Globus pallidus (tissue), 1 donor: ENCODE data around the gene KAZN.
"Not testable (repeated sequence)": the region's sequence is repeated elsewhere in the genome, so short reads cannot be mapped to it uniquely, and the experiment has no call there.

Source experiments
- DNase-seq: peaks from one replicate; pipeline ENCODE4 v3.0.0-alpha.2; 2015; ENCODE audit warnings: low spot score

KAZN gene

GRCh38 chr1:15038232-15039016 lies 439.9 kb downstream of the KAZN start:
- no peak for DNase-seq

- DNase-seq = no peak
Measured at GRCh38 chr1:15039017-15039648, 440.6 kb downstream of the KAZN start.

GRCh38 chr1:15039901-15040300 lies 441.4 kb downstream of the KAZN start:
- DNase-seq = no peak

DNA sequence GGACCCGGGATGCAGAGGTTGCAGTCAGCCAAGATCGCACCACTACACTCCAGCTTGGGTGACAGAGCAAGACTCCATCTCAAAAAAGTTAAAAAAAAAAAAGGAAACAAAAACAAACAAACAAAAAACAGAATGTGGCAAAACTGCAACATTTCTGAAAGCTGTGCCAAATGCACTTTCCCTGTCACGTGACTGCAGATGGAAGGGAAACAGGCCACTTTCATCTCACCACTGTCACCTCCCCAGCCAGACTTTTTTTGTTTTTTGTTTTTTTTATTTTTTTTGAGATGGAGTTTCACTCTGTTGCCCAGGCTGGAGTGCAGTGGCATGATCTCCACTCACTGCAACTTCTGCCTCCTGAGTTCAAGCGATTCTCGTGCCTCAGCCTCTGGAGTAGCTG lies 442.2 kb downstream of the KAZN start:
- DNase-seq = not testable (repeated sequence)

GRCh38 chr1:15042866-15043265 lies 444.4 kb downstream of the KAZN start:
- DNase-seq = peak; percentile 97

DNA sequence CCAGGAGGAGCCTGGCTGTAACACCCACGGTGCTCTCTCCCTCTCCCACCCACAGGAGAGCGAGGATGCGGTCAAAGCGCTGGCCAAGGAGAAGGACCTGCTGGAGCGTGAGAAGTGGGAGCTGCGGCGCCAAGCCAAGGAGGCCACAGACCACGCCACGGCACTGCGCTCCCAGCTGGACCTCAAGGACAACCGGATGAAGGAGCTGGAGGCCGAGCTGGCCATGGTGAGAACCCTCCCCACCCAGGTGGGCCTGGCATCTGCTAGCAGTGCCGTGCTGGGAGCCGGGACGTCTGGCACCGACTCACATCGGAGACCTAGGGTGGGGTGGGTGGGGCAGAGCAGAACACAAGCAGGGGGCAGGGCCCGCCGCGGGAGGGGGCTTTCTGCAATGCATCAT lies 445.4 kb downstream of the KAZN start:
- no peak for DNase-seq

GRCh38 chr1:15045123-15045522 lies 446.6 kb downstream of the KAZN start:
- no peak for DNase-seq

DNA sequence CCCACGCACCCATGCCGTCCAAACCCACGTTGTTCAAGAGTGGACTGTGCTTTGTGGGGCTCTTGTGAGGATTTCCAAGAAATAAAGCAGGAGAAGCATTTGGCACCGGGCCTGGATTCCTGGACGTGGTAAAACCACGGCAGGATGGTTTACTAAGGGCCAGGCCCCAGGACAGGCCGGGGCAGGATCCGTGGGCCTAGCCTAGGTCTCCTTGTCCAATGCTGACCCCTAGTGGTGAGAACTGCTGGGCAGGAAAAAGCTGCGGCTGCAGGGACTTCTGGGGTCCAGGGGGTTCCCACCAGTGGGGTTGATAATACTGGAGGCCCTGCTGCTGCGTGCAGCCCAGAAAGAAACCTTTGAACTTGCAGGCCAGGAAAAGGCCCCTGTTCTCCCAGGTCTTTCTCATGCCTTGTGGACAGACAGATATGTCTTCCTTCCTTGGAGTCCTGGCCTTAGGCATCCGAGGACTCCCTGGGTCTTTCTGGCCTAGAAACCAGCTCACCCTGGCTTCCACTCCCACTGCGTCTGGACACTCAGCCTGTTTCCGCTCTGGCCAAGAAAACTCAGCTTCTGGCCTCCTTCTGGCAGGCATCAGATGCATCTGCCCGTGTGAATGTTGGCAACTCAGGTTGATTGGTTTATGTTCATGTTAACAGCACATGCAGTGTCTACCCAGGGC lies 448.1 kb downstream of the KAZN start:
- peak; percentile 82 for DNase-seq

GRCh38 chr1:15047237-15047636 lies 448.8 kb downstream of the KAZN start:
- no peak for DNase-seq

DNA sequence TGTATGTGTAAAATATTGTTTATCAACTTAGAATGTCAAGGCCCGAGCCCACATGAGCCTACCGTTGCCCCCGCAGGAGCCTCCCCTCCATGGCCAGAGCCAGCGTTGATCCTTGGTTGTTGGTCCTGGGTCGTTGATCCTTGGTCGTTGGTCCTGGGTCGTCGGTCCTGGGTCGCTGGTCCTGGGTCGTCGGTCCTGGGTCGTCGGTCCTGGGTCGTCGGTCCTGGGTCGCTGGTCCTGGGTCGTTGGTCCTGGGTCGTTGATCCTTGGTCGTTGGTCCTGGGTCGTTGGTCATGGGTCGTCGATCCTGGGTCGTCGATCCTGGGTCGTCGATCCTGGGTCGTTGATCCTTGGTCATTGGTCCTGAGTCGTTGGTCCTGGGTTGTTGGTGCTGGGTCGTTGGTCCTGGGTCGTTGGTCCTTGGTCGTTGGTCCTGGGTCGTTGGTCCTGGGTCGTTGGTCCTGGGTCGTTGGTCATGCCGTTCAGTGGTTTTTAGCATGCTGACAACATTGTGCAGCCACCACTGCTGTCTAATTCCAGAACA lies 450.0 kb downstream of the KAZN start:
- no peak for DNase-seq

GRCh38 chr1:15049067-15049466 lies 450.6 kb downstream of the KAZN start:
- DNase-seq = no peak

- no peak for DNase-seq
Measured at GRCh38 chr1:15051882-15052528, 453.5 kb downstream of the KAZN start.

DNA sequence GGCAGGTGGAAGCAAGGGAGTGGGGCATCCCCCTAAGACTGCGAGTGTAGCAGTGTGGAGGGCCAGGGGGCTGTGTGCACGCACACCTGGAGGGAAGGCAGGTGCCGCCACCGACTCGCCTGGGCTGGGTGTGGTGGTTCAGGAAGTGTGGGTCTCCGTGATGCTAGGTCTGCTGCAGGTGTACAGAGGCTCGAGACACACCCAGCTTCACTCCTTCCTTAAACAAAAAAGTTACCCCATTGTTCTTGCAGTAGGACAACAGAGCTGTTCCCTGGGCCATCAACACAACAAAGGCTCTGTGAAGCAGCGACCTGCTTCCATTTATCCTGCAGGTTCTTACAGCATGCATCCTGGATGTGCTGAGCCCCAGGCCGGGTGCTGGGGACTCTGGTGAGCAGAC lies 454.7 kb downstream of the KAZN start:
- no peak for DNase-seq

DNA sequence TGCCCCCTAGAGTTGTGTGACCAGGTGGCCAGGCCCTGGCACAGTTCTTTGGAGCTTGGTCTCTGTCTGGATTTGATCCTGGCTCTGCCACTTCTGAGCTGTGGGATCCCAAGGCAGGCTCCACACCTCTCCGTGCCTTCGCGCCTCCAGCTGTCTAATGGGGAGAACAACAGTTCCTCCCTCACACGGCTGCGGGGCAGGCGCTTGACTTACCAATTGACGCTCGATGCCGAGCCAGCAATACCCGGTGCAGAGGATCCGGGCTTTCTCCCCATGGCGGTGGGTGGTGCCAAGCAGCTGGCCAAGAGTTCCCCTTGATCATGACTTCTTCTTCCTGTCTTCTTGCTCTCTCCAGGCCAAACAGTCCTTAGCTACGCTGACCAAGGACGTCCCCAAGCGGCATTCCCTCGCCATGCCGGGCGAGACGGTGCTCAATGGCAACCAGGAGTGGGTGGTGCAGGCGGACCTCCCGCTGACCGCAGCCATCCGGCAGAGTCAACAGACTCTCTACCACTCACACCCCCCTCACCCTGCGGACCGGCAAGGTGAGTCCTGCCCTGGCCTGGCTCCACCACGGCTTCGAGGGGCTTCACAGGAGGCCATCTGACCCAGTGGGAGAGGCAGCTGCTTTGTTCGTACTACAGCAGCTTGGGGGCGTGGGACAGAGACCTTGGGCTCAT lies 457.4 kb downstream of the KAZN start:
- DNase-seq = no peak

GRCh38 chr1:15056515-15057285 lies 458.2 kb downstream of the KAZN start:
- no peak for DNase-seq

DNA sequence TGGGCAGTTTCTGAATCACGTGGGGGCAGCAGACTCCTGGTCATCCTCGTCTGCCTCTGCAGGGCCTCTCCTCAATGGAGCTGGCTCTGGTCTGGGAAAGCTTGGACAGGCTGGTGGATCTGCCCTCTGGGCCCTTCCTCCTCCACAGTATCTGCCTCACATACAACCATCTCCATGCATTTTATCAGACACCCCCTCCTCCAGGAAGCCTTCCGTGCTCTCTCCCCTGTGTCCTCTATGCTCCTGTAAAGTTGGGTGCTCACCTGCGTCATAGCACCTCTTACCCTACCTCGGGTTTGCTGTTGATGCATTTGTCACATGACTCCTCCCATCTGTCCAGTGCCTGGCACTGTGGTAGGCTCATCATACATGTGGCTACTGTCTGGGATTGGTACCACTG lies 459.3 kb downstream of the KAZN start:
- DNase-seq = no peak

GRCh38 chr1:15058261-15058660 lies 459.8 kb downstream of the KAZN start:
- DNase-seq = no peak

- DNase-seq = no peak
Measured at GRCh38 chr1:15060104-15060503, 461.6 kb downstream of the KAZN start.

- no peak for DNase-seq
Measured at GRCh38 chr1:15062479-15063099, 464.1 kb downstream of the KAZN start.

DNA sequence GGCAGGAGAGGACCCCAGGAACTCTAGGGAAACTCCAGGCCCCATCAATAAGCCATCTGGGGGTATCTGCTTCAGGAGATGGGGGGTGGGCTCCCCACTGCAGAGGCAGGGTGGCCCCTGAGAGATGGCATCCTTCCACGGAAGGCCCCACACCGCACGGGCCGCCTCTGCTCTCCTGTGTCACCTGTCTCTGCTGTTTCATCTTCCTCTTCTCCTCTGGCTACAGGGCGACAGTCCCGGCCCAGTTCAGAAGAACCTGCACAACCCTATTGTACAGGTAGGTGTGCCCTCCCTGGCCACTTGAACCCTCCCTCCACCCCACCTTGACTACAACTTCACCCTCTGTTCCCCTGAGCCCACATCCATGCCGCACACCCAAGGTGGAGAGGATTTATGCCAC lies 464.9 kb downstream of the KAZN start:
- no peak for DNase-seq

DNA sequence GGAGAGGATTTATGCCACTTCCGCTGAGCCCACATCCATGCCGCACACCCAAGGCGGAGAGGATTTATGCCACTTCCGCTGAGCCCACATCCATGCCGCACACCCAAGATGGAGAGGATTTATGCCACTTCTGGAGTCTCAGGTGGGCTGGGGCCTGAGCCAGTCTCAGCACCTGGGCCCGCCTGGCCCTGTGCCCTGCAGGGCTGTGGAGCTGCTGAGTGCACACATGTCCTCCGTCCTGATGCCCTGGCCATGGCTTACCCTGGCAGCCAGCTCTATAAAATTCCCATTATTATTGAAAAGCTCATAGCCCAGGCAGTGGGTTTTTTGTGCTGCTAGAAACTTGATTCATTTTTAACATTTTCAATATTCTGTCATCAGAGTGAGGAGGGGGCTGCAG lies 465.3 kb downstream of the KAZN start:
- no peak for DNase-seq
